ENCODE results near the gene PCED1B. TPM values are rescaled to one million over a fixed set of nuclear protein-coding genes. Genes with fewer than 3 reads are reported as not detected.

Gene PCED1B
- total RNA-seq, 1 experiment from 2014 or later: 3.3 TPM

GRCh38 chr12:47099610-47100009 lies 20.2 kb downstream of the PCED1B start:
- WGBS (ENCODE audit: extremely low coverage, insufficient read length, low lambda C conversion rate): no CpG with 5 or more reads among the region's 2 CpGs
- no peak overlapping the region for H3K23ac ChIP-seq (ENCODE audit: insufficient read length, low read depth, low read length)
- H3K27ac Mint-ChIP-seq: no peak overlapping the region

More at GRCh38 chr12:47099610-47100009, 20.2 kb downstream of the PCED1B start:
- H4K8ac ChIP-seq (replicated peaks; ENCODE audit: insufficient read length, low read depth, low read length): no peak overlapping the region
- no peaks in the 10 kb centered on the region for H3K23me2 ChIP-seq (ENCODE audit: insufficient read length, low read depth, low read length, poor library complexity, severe bottlenecking)
- H3K79me1 ChIP-seq (ENCODE audit: insufficient read depth, low read depth, low read length, poor library complexity, severe bottlenecking): no peaks in the 10 kb centered on the region
- no peak overlapping the region for H3T11ph ChIP-seq (ENCODE audit: low read length)
- H2BK15ac ChIP-seq (ENCODE audit: low read depth, low read length): no peak overlapping the region
- H3K27ac ChIP-seq (ENCODE audit: insufficient read length, low read depth, low read length): no peak overlapping the region
- Mint-ChIP-seq H3K27me3 (ENCODE audit: low read depth) (no peaks in the 10 kb centered on the region), H3K4me3 (no peak overlapping the region), H3K9me3 (no peaks in the 10 kb centered on the region), H3K36me3 (ENCODE audit: insufficient read depth in 1 of 3, low read depth in 3 of 3) (no peaks in the 10 kb centered on the region), H3K4me1 (peaks cover 5 to 10% of the 10 kb centered on the region in 2 experiments; a peak in 3 of 4 replicates)
- H2BK12ac ChIP-seq (ENCODE audit: insufficient read length, low read depth, low read length): no peak overlapping the region
- no peak overlapping the region for H2AFZ ChIP-seq (ENCODE audit: low read length)
- H2BK120ac ChIP-seq (ENCODE audit: low read depth, low read length, poor library complexity, severe bottlenecking): no peak overlapping the region
- no peak overlapping the region for H2AK5ac ChIP-seq (ENCODE audit: insufficient read length, low read length)
- H4K5ac ChIP-seq (ENCODE audit: insufficient read length, low read depth, low read length): no peak overlapping the region
- H3K9me3 ChIP-seq (ENCODE audit: control insufficient read depth, low read depth, low read length): no peaks in the 10 kb centered on the region
- H4K20me1 ChIP-seq (ENCODE audit: control insufficient read depth, insufficient read depth, insufficient read length): no peaks in the 10 kb centered on the region
- no peak overlapping the region for H4K91ac ChIP-seq (ENCODE audit: insufficient read length, low read depth, low read length)
- DNase-seq: no peak
- no peak overlapping the region for H3K9ac ChIP-seq (ENCODE audit: extremely low read depth, insufficient read length, low read length)
- no peak overlapping the region for H3K56ac ChIP-seq (ENCODE audit: insufficient read length, low read depth, low read length)
- H3K18ac ChIP-seq (ENCODE audit: insufficient read length, low read depth, low read length): no peak overlapping the region
- no peaks in the 10 kb centered on the region for H3K79me2 ChIP-seq (ENCODE audit: insufficient read depth, low read length)
- no peak for TF ChIP-seq CTCF (conservative IDR thresholded peaks at IDR 0.05)
- H2BK20ac ChIP-seq (ENCODE audit: low read depth, low read length, poor library complexity, severe bottlenecking): no peak overlapping the region
- no peak overlapping the region for H3K4me2 ChIP-seq (ENCODE audit: insufficient read depth, insufficient read length, low read length)
- H2BK5ac ChIP-seq (ENCODE audit: insufficient read length, low read length): no peak overlapping the region
- H3K27me3 ChIP-seq (ENCODE audit: insufficient read depth, low read length): no peaks in the 10 kb centered on the region
- no peak overlapping the region for H3K14ac ChIP-seq (ENCODE audit: insufficient read depth, low read length)
- no peaks in the 10 kb centered on the region for H3K4me1 ChIP-seq (ENCODE audit: insufficient read depth, low read length)
- no peak overlapping the region for H3K4ac ChIP-seq (ENCODE audit: low read depth, low read length)
